GM10266 (cell line): ENCODE measurements around the gene AEBP1.

Experiments
- DNase-seq: peaks from one replicate; pipeline ENCODE4 v3.0.0; 2012; ENCODE audit errors: extremely low spot score
- CTCF ChIP-seq: IDR thresholded peaks from 2 replicates; pipeline ENCODE4 v1.5.1; 2012; ENCODE audit warnings: mild to moderate bottlenecking, low read depth; ENCODE audit not compliant: control insufficient read depth, insufficient read depth; ENCODE audit errors: missing control alignments

The AEBP1 gene

GRCh38 chr7:44060091-44060947 is 43.8 kb upstream of the AEBP1 start:
- DNase-seq, result no peak
- TF ChIP-seq CTCF, result no peak

GRCh38 chr7:44060948-44061644 is 43.0 kb upstream of the AEBP1 start:
- DNase-seq, result no peak
- TF ChIP-seq CTCF, result no peak

GRCh38 chr7:44061645-44062179 is 42.4 kb upstream of the AEBP1 start:
- no peak for TF ChIP-seq CTCF
- DNase-seq, result no peak

GRCh38 chr7:44062180-44062902 is 41.8 kb upstream of the AEBP1 start:
- DNase-seq, result no peak
- no peak for TF ChIP-seq CTCF

GRCh38 chr7:44062903-44063295 is 41.2 kb upstream of the AEBP1 start:
- no peak for DNase-seq
- no peak for TF ChIP-seq CTCF

GRCh38 chr7:44063547-44063893 is 40.6 kb upstream of the AEBP1 start:
- TF ChIP-seq CTCF, result no peak
- no peak for DNase-seq
